HG03521 (cell line): ENCODE results near the gene CCL14.
"Not testable (repeated sequence)": the region's sequence is repeated elsewhere in the genome, so short reads cannot be mapped to it uniquely, and the experiment has no call there.

Source experiments
- ATAC-seq: cut with Tn5 transposase; IDR thresholded peaks from one replicate; pipeline ENCODE4 v1.9.1; 2021; ENCODE audit warnings: mild to moderate bottlenecking, moderate library complexity; ENCODE audit not compliant: unreplicated experiment

Gene CCL14

DNA sequence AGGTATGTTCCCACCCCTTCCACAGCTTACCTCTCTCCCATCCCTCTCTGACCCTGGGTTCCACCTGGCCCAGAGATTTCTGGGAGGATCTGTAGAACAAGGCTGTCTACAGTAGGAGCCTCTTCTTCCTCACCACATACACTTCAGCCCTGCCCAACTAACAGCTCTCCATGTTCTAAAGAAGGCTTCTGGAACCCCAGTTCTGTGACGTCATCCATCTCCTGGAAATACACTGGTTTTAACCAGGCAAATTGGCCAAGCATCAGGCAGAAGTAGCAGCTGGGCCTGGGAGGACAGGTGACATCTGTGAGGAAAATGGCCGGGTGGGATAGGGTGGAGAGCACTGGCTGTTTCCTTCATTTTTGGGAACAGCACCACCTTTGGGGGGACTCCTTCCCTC is 43.0 kb downstream of the CCL14 start, which contains the start of gene LYZL6:
TSS of gene LYZL6 (minus strand) at position 177 of the 400 bp plus-strand sequence. CDS start 4,357 bp downstream, outside the sequence.
- ATAC-seq: no peak

DNA sequence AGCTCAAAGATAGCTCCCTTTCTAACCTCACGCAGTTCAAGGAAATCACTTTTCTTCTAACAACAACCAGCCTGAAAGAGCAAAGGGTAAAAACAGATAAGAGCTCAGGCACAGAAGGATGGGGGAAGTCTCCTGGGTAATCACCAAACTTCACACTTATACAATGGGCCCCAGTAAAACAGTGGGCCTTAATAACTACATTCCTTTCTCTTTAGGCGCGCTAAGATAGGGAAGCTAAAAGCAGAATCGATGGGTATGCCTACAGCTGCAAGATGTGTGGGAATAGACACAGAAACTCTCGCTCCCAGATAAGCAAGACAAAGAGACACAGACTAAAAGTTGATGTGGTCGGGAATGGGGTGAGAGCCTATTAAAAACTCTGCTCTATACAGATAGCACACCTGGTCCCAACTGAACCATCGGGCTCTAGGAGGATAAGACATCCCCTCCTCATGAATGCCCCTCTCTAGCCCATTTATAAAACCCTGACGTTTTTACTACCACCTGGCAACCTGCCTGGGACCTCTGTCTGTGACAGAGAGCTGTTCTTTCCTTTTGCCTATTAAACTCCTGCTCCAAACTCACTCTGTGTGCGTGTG is 43.8 kb downstream of the CCL14 start:
- no peak for ATAC-seq

DNA sequence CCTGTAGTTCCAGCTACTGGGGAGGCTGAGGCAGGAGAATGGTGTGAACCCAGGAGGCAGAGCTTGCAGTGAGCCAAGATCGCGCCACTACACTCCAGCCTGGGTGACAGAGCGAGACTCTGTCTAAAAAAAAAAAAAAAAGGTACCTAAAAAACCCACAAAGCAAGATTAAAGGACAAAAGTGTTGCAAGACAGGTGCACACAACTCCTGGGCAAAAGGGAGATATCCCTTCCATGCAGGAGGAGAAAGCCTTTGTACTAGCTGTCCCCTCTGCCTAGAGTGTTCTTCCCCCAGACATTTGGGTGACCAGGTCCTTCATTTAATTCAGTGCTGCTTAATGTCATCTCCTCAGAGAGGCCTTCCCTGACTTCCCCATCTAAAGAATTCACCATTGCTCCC is 48.0 kb downstream of the CCL14 start:
- not testable (repeated sequence) for ATAC-seq

DNA sequence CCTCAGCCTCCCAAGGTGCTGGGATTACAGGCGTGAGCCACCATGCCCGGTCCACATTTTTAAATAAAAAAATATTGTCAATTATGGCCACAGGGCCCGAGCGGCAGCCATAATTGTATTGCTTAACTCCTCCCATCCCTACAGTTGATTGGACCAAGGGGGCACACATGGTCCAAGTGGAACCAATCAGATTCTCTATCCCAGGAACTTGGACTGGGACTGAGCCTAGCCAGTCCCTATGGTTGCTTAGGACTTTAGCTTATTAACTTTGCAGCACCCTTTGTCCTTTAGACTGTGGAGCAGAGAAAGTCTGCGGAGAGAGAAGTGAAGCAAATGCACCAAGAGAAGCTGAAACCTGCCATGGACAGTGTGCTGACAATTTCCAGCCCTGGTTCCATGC is 50.5 kb downstream of the CCL14 start:
- no peak for ATAC-seq

DNA sequence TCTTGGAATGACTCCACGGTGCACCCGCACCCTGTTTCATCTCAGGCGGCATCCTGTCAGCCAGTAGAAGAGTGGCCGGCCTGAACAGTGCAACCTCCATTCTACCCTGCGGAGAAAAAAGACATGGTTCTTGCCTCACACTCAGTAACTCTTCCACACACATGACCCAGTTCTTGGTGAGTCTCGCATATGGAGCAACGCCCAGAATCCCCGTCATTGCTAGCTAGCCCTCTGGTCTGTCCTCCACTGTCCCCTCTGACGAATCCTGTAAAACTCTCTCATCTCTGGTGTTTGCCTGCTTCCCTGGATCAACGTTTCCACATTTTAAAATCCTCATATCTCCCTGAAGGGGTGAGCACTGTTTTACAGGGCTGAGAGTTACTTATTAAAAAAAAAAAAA is 51.8 kb downstream of the CCL14 start:
- no peak for ATAC-seq
